IMR-90 (cell line): ENCODE measurements around the gene CASS4. TPM values are rescaled to one million over a fixed set of nuclear protein-coding genes. Genes with fewer than 3 reads are reported as not detected.

Experiments used
- ATAC-seq: fragments of 200-7000 bp; cut with Tn5 transposase; 2 replicates; pipeline ENCODE4 v1.9.1; 2020; ENCODE audit warnings: low read depth, mild to moderate bottlenecking, moderate library complexity
- BruUV-seq: library from RNA; stranded (reverse); fragments of 400-500 nt; replicated peaks from 2 replicates; lab custom pipeline; 2021; lab: Mats Ljungman, UMichigan
- CTCF ChIA-PET: fragments of 300-600 bp; formaldehyde crosslinking; extraction: SDS; loops from one replicate; lab custom pipeline; 2021; ENCODE audit warnings: antibody characterized with exemption; lab: Yijun Ruan, JAX
- POLR2A ChIA-PET: fragments of 300-600 bp; sonication (Branson Sonifier 250); formaldehyde crosslinking; loops from one replicate; lab custom pipeline; 2022; ENCODE audit warnings: antibody characterized with exemption; ENCODE audit not compliant: unreplicated experiment; lab: Charles Lee
- DNase-seq: peaks from one replicate; pipeline ENCODE4 v3.0.0; 2013
- H2AFZ ChIP-seq: replicated peaks from 2 replicates; pipeline ENCODE3; 2013; ENCODE audit warnings: low read length, mild to moderate bottlenecking; ENCODE audit not compliant: poor library complexity
- H2AK5ac ChIP-seq: 2 replicates; pipeline ENCODE4 v1.6.1; 2013; ENCODE audit warnings: low read depth, low read length, inconsistent platforms
- H2AK9ac ChIP-seq: replicated peaks from 2 replicates; pipeline ENCODE3; 2013; ENCODE audit warnings: mild to moderate bottlenecking, low read depth, low read length, moderate library complexity; ENCODE audit not compliant: poor library complexity
- H2BK120ac ChIP-seq: 2 replicates; pipeline ENCODE4 v1.6.1; 2013; ENCODE audit warnings: low read depth, low read length, inconsistent platforms
- H2BK15ac ChIP-seq: 3 replicates; pipeline ENCODE4 v1.6.1; 2013; ENCODE audit warnings: low read depth, low read length, inconsistent platforms
- H2BK20ac ChIP-seq: 2 replicates; pipeline ENCODE4 v1.6.1; 2013; ENCODE audit warnings: low read depth, mild to moderate bottlenecking, inconsistent platforms, low read length, moderate library complexity
- H2BK5ac ChIP-seq: 2 replicates; pipeline ENCODE4 v1.6.1; 2013; ENCODE audit warnings: mild to moderate bottlenecking, low read depth, low read length, inconsistent platforms; ENCODE audit not compliant: poor library complexity, severe bottlenecking
- H3K14ac ChIP-seq: replicated peaks from 2 replicates; pipeline ENCODE4 v1.6.1; 2013; ENCODE audit warnings: low read depth, low read length, inconsistent platforms
- H3K18ac ChIP-seq: 2 replicates; pipeline ENCODE4 v1.6.1; 2013; ENCODE audit warnings: low read depth, low read length, control low read depth
- H3K23ac ChIP-seq: 2 replicates; pipeline ENCODE4 v1.6.1; 2013; ENCODE audit warnings: low read depth, low read length, inconsistent platforms
- H3K27ac ChIP-seq: 2 replicates; pipeline ENCODE4 v1.5.1; 2013; ENCODE audit warnings: mild to moderate bottlenecking, control low read depth, low read length; ENCODE audit not compliant: insufficient read depth
- H3K27me3 ChIP-seq: 2 replicates; pipeline ENCODE4 v1.6.1; 2013; ENCODE audit warnings: low read length; ENCODE audit not compliant: control insufficient read depth, insufficient read depth
- H3K36me3 ChIP-seq: 2 replicates; pipeline ENCODE4 v1.6.1; 2013; ENCODE audit warnings: low read length, mixed read lengths; ENCODE audit not compliant: control insufficient read depth, insufficient read depth
- H3K4ac ChIP-seq: 2 replicates; pipeline ENCODE4 v1.6.1; 2013; ENCODE audit warnings: low read depth, low read length, inconsistent platforms
- H3K4me1 ChIP-seq: 2 replicates; pipeline ENCODE4 v1.6.1; 2013; ENCODE audit warnings: low read length, mixed read lengths; ENCODE audit not compliant: control insufficient read depth, insufficient read depth
- H3K4me2 ChIP-seq: 2 replicates; pipeline ENCODE4 v1.6.1; 2013; ENCODE audit warnings: low read depth, mild to moderate bottlenecking, control low read depth, low read length, moderate library complexity
- H3K4me3 ChIP-seq: 2 replicates; pipeline ENCODE4 v1.5.1; 2013; ENCODE audit warnings: low read depth, mild to moderate bottlenecking, control low read depth, low read length, moderate library complexity; ENCODE audit not compliant: insufficient read depth
- H3K56ac ChIP-seq: 2 replicates; pipeline ENCODE4 v1.6.1; 2013; ENCODE audit warnings: low read length, inconsistent platforms; ENCODE audit not compliant: insufficient read depth; ENCODE audit errors: extremely low read depth
- H3K79me1 ChIP-seq, 2 experiments: 2 replicates each; pipeline ENCODE4 v1.6.1; 2013; ENCODE audit warnings: low read length in 2 of 2, inconsistent platforms in 1 of 2, low read depth in 1 of 2
- H3K9ac ChIP-seq: 2 replicates; pipeline ENCODE4 v1.6.1; 2013; ENCODE audit warnings: low read depth, low read length, control low read depth
- H3K9me1 ChIP-seq: 2 replicates; pipeline ENCODE4 v1.6.1; 2013; ENCODE audit warnings: low read length, inconsistent platforms; ENCODE audit not compliant: insufficient read depth
- H3K9me3 ChIP-seq: 2 replicates; pipeline ENCODE4 v1.6.1; 2013; ENCODE audit warnings: low read length; ENCODE audit not compliant: control insufficient read depth, insufficient read depth
- H4K20me1 ChIP-seq: 2 replicates; pipeline ENCODE4 v1.6.1; 2013; ENCODE audit warnings: low read length, inconsistent platforms; ENCODE audit not compliant: insufficient read depth
- H4K5ac ChIP-seq: 2 replicates; pipeline ENCODE4 v1.6.1; 2013; ENCODE audit warnings: mild to moderate bottlenecking, low read depth, low read length, control low read depth
- H4K8ac ChIP-seq, 2 experiments: 2 replicates each; pipeline ENCODE4 v1.6.1; 2013; ENCODE audit warnings: low read depth in 2 of 2, low read length in 2 of 2, control low read depth in 1 of 2, inconsistent platforms in 1 of 2
- H4K91ac ChIP-seq: 2 replicates; pipeline ENCODE4 v1.6.1; 2013; ENCODE audit warnings: low read depth, low read length, inconsistent platforms; ENCODE audit not compliant: insufficient read depth
- BHLHE40 ChIP-seq: fragments of 150-350 bp; IDR thresholded peaks from 2 replicates; pipeline ENCODE4 v1.6.1; 2016; ENCODE audit warnings: mild to moderate bottlenecking, low read depth, low read length
- CEBPB ChIP-seq: IDR thresholded peaks from 2 replicates; pipeline ENCODE4 v1.6.1; 2012; ENCODE audit warnings: low read depth, low read length, improper control_type of control experiment
- CHD1 ChIP-seq: IDR thresholded peaks from 2 replicates; pipeline ENCODE4 v1.6.1; 2012; ENCODE audit warnings: low read depth, low read length, improper control_type of control experiment
- FOS ChIP-seq: fragments of 150-350 bp; IDR thresholded peaks from 2 replicates; pipeline ENCODE4 v1.6.1; 2016; ENCODE audit warnings: low read depth, low read length
- MAZ ChIP-seq: IDR thresholded peaks from 2 replicates; pipeline ENCODE4 v1.6.1; 2012; ENCODE audit warnings: low read depth, mild to moderate bottlenecking, low read length, improper control_type of control experiment, moderate library complexity, borderline replicate concordance
- MXI1 ChIP-seq: IDR thresholded peaks from 2 replicates; pipeline ENCODE4 v1.6.1; 2012; ENCODE audit warnings: low read depth, mild to moderate bottlenecking, low read length, moderate library complexity, borderline replicate concordance
- NFE2L2 ChIP-seq: fragments of 150-350 bp; IDR thresholded peaks from 2 replicates; pipeline ENCODE4 v1.6.1; 2016; ENCODE audit warnings: low read depth, mild to moderate bottlenecking, low read length
- POLR2A ChIP-seq: IDR thresholded peaks from 2 replicates; pipeline ENCODE4 v1.6.1; 2012; ENCODE audit warnings: mild to moderate bottlenecking, low read depth, low read length
- RAD21 ChIP-seq: IDR thresholded peaks from 2 replicates; pipeline ENCODE4 v1.6.1; 2012; ENCODE audit warnings: low read length, improper control_type of control experiment
- RCOR1 ChIP-seq: IDR thresholded peaks from 2 replicates; pipeline ENCODE4 v1.6.1; 2012; ENCODE audit warnings: mild to moderate bottlenecking, low read length, improper control_type of control experiment; ENCODE audit not compliant: insufficient replicate concordance
- RFX5 ChIP-seq: IDR thresholded peaks from 2 replicates; pipeline ENCODE4 v1.8.0; 2012; ENCODE audit warnings: low read depth, mild to moderate bottlenecking, low read length, moderate library complexity
- SMC3 ChIP-seq: fragments of 150-350 bp; IDR thresholded peaks from 2 replicates; pipeline ENCODE4 v1.6.1; 2016; ENCODE audit warnings: low read depth, mild to moderate bottlenecking, antibody characterized with exemption, low read length, moderate library complexity
- WGBS, 2 experiments: methylation state at CpG; one replicate each; pipeline versions ENCODE4 v1.1.5 to v1.1.7; 2013; ENCODE audit warnings: missing lambda C conversion rate in 2 of 2; ENCODE audit not compliant: insufficient read length in 1 of 2; ENCODE audit errors: extremely low coverage in 2 of 2; 5-methylcytosine and 5-hydroxymethylcytosine counted together
- dilution Hi-C: fragments of 300-500 bp; cut with HindIII; formaldehyde crosslinking; loops from one replicate; pipeline ENCODE4 v1.14.3; 2018; ENCODE audit warnings: low sequenced_read_pairs; ENCODE audit not compliant: unreplicated experiment
- in situ Hi-C: fragments of 300-500 bp; cut with MboI; formaldehyde crosslinking; loops from 3 replicates; pipeline ENCODE4 v1.14.3; 2019; ENCODE audit warnings: low sequenced_read_pairs, inconsistent platforms, mixed read lengths
- intact Hi-C: fragments of 100-400 bp; cut with micrococcal nuclease; formaldehyde crosslinking; loops from 2 replicates; pipeline ENCODE4 v1.10.0; 2022
- polyA plus RNA-seq, 3 experiments: library from polyadenylated mRNA; depleted of rRNA; stranded (reverse); fragments of >200 nt; gene quantifications; 2 replicates each; pipeline ENCODE4 v1.2.3, GENCODE V29; 2012; ENCODE audit warnings: low replicate concordance in 1 of 3
- total RNA-seq: library from RNA; depleted of rRNA; stranded (reverse); fragments of >200 nt; gene quantifications from 2 replicates; pipeline ENCODE4 v1.2.3, GENCODE V29; 2012
- TF ChIP-seq, protein P1 (sequence below): fragments of 150-350 bp; IDR thresholded peaks from 2 replicates; pipeline ENCODE4 v1.6.1; 2017; ENCODE audit warnings: mild to moderate bottlenecking, antibody characterized with exemption, low read length, low read depth
- TF ChIP-seq, protein P2 (sequence below): conservative IDR thresholded peaks from 2 replicates; pipeline ENCODE4 v1.5.1; 2012; ENCODE audit warnings: mild to moderate bottlenecking, low read depth, low read length, improper control_type of control experiment

Gene CASS4
- total and polyA plus RNA-seq, 2 of the 4 experiments (the other 2 are of a cell fraction): 25.8 to 26.5 TPM

DNA sequence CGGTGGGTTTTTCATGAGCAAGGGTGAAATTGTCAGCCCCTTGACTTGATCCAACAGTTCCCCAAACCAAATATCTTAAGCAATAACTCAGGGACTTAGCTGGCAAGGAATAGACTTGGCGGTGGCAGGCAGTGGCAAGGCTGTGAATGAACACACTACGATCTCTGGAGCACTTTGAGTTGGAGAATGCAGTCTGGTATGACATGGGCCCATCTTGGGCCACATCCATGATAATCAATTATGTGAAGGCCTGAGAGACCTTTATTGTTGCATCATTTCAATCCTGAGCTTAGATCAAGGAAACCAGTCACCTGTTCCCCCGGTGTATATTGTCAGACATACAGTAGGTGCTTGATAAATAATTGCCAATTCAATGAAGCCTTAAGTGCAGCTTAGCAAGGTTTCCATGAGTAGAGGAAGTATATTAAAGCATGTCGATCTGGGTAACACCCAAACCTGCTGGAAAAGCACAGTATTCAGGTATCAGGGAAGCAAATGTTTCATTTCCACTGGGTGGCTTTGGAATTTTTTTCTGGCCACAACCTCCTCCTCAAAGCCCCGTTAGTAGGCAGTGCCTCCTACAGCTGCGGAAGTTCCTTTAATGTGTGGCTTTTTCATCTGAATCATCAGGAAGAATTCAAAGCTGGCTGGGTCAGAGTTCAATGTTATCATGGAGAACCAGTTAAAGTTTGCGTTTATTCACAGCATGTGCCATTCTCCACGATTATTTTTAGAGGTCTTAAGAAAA, 10.2 kb downstream of the CASS4 start (continued):
- TF ChIP-seq, protein P1, sequence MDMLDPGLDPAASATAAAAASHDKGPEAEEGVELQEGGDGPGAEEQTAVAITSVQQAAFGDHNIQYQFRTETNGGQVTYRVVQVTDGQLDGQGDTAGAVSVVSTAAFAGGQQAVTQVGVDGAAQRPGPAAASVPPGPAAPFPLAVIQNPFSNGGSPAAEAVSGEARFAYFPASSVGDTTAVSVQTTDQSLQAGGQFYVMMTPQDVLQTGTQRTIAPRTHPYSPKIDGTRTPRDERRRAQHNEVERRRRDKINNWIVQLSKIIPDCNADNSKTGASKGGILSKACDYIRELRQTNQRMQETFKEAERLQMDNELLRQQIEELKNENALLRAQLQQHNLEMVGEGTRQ: no peak

DNA sequence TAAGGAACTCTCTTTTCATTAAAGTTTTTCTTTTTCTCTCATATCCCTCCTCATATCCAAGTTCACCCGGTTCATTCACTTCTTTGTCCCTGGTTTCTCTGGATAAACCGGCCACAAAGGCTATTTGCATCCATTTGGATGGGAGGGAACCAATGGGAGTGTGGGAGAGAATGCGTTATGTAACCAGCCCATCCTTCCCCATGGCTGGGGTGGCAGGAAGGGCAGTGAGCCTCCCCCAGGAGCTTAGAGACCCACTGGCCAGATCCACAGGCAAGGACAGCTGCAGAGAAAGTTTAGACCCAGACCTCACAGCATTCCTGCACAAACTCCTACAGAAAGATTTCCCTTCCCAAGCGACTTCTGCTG, 10.7 kb downstream of the CASS4 start:
- H2AK9ac ChIP-seq: peak overlapping the region; percentile 90
- dilution Hi-C loops: no loop called here
- TF ChIP-seq BHLHE40 (no peak), CHD1 (no peak), NFE2L2 (no peak), RAD21 (no peak), POLR2A (no peak), FOS (no peak), RCOR1 (no peak), SMC3 (no peak), MXI1 (no peak), RFX5 (no peak), MAZ (no peak), CEBPB (no peak)
- TF ChIP-seq, protein P2, sequence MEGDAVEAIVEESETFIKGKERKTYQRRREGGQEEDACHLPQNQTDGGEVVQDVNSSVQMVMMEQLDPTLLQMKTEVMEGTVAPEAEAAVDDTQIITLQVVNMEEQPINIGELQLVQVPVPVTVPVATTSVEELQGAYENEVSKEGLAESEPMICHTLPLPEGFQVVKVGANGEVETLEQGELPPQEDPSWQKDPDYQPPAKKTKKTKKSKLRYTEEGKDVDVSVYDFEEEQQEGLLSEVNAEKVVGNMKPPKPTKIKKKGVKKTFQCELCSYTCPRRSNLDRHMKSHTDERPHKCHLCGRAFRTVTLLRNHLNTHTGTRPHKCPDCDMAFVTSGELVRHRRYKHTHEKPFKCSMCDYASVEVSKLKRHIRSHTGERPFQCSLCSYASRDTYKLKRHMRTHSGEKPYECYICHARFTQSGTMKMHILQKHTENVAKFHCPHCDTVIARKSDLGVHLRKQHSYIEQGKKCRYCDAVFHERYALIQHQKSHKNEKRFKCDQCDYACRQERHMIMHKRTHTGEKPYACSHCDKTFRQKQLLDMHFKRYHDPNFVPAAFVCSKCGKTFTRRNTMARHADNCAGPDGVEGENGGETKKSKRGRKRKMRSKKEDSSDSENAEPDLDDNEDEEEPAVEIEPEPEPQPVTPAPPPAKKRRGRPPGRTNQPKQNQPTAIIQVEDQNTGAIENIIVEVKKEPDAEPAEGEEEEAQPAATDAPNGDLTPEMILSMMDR: no peak

More for the DNA sequence above, 10.7 kb downstream of the CASS4 start:
- H3K79me1 ChIP-seq: peaks cover 34 to 76% of the 10 kb centered on the region in 2 experiments
- peak overlapping the region; percentile 97 for H2AK5ac ChIP-seq
- in situ Hi-C loops (no loop called here), intact Hi-C loops (no loop called here)
- H4K20me1 ChIP-seq: no peaks in the 10 kb centered on the region
- H3K18ac ChIP-seq: peak overlapping the region; percentile 74
- H3K4me1 ChIP-seq: peaks cover 39% of the 10 kb centered on the region
- peak overlapping the region; percentile 86 for H3K23ac ChIP-seq
- H4K5ac ChIP-seq: peak overlapping the region; percentile 95
- peak overlapping the region; percentile 50 for H2AFZ ChIP-seq
- peak overlapping the region; percentile 95; the same call in 2 of the 3 replicates for H2BK15ac ChIP-seq
- H4K8ac ChIP-seq: peak overlapping the region; percentile 83 to 95
- H4K91ac ChIP-seq: peak overlapping the region; percentile 97
- peak overlapping the region; percentile 93 for H3K14ac ChIP-seq
- peaks cover 22% of the 10 kb centered on the region for H3K36me3 ChIP-seq
- ChIA-PET CTCF (interaction anchor here (1.0 kb wide), 1 partner anchor 12 kb away, joined by 3 read pairs; no protein-coding TSS in a partner anchor), POLR2A (interaction anchor here (0.7 to 0.9 kb wide), 2 partner anchors 10 to 17 kb away, joined by 3 to 4 read pairs; no protein-coding TSS in a partner anchor)
- peak; percentile 36 for ATAC-seq
- peak overlapping the region; percentile 99 for H2BK120ac ChIP-seq
- H3K4me2 ChIP-seq: no peak overlapping the region
- peak overlapping the region; percentile 97 for H3K4ac ChIP-seq
- no peaks in the 10 kb centered on the region for H3K9me3 ChIP-seq
- no peak overlapping the region for H3K4me3 ChIP-seq
- H3K9me1 ChIP-seq: peaks cover 24% of the 10 kb centered on the region
- peak overlapping the region; percentile 93 for H2BK5ac ChIP-seq
- H3K27ac ChIP-seq: peak overlapping the region; percentile 90
- H3K27me3 ChIP-seq: no peaks in the 10 kb centered on the region
- H3K9ac ChIP-seq: peak overlapping the region; percentile 3; the same call in 1 of the 2 replicates
- no TSS peak for BruUV-seq
- peak overlapping the region; percentile 98 for H2BK20ac ChIP-seq
- H3K56ac ChIP-seq: peak overlapping the region; percentile 85
- WGBS, 2 experiments: no CpG with 5 or more reads among the region's 4 CpGs
- peak; percentile 33 for DNase-seq
